SK-N-SH (cell line): ENCODE measurements around the gene CHST11. TPM values are rescaled to one million over a fixed set of nuclear protein-coding genes. Genes with fewer than 3 reads are reported as not detected.

Experiments used
- CTCF ChIA-PET: fragments of 300-600, 350-600 bp; formaldehyde crosslinking; extraction: SDS; loops from one replicate; lab custom pipeline; 2021; lab: Yijun Ruan, JAX
- POLR2A ChIA-PET: fragments of 350-600 bp; sonication (Branson Sonifier 250); formaldehyde crosslinking; extraction: SDS; loops from one replicate; lab custom pipeline; 2020; ENCODE audit warnings: antibody characterized with exemption, inconsistent platforms; lab: Yijun Ruan, JAX
- DNase-seq: peaks from one replicate; pipeline ENCODE4 v3.0.0; 2012
- H2AFZ ChIP-seq: fragments of 200-600 bp; sonication (generic); 2 replicates; pipeline ENCODE4 v1.8.1; 2016; ENCODE audit warnings: antibody characterized with exemption, mild to moderate bottlenecking, low read depth
- H3F3A ChIP-seq: fragments of 200-600 bp; sonication (generic); replicated peaks from 2 replicates; pipeline ENCODE3; 2016; ENCODE audit warnings: antibody characterized with exemption, mild to moderate bottlenecking; ENCODE audit not compliant: insufficient read depth
- H3K27ac ChIP-seq, 2 experiments: fragments of 200-500 bp in 1 of 2; fragments of 200-600 bp in 1 of 2; sonication (Bioruptor generic) in 1 of 2; sonication (generic), shearing (Covaris generic) in 1 of 2; 2 replicates each; pipeline versions ENCODE4 v1.5.1 to v1.6.1; 2014 to 2016; ENCODE audit warnings: low read depth in 2 of 2, inconsistent platforms in 1 of 2, low read length in 1 of 2, mild to moderate bottlenecking in 1 of 2, mixed read lengths in 1 of 2
- H3K27me3 ChIP-seq: fragments of 200-600 bp; sonication (generic), shearing (Covaris generic); 2 replicates; pipeline ENCODE4 v1.6.1; 2016; ENCODE audit warnings: mixed run types; ENCODE audit not compliant: insufficient read depth
- H3K36me3 ChIP-seq, 2 experiments: fragments of 200-500 bp in 1 of 2; fragments of 200-600 bp in 1 of 2; sonication (Bioruptor generic) in 1 of 2; sonication (generic) in 1 of 2; replicated peaks in 1 of 2; 2 replicates each; pipeline versions ENCODE3 to v1.5.1; 2014 to 2016; ENCODE audit warnings: low read length in 1 of 2, mild to moderate bottlenecking in 1 of 2; ENCODE audit not compliant: insufficient read depth in 2 of 2, control insufficient read depth in 1 of 2
- H3K4me1 ChIP-seq, 2 experiments: fragments of 200-500 bp in 1 of 2; fragments of 200-600 bp in 1 of 2; sonication (Bioruptor generic) in 1 of 2; sonication (generic), shearing (Covaris generic) in 1 of 2; 2 replicates each; pipeline versions ENCODE4 v1.5.1 to v1.6.1; 2014 to 2016; ENCODE audit warnings: low read depth in 1 of 2, low read length in 1 of 2, mixed run types in 1 of 2; ENCODE audit not compliant: insufficient read depth in 2 of 2, control insufficient read depth in 1 of 2
- H3K4me2 ChIP-seq: fragments of 200-600 bp; sonication (generic), shearing (Covaris generic); 2 replicates; pipeline ENCODE4 v1.6.1; 2017; ENCODE audit warnings: mixed run types
- H3K4me3 ChIP-seq, 2 experiments: fragments of 200-500 bp in 1 of 2; fragments of 200-600 bp in 1 of 2; sonication (Bioruptor generic) in 1 of 2; sonication (generic), shearing (Covaris generic) in 1 of 2; 2 replicates each; pipeline versions ENCODE4 v1.5.1 to v1.8.1; 2014 to 2016; ENCODE audit warnings: low read depth in 2 of 2, inconsistent platforms in 1 of 2, low read length in 1 of 2, mild to moderate bottlenecking in 1 of 2, mixed read lengths in 1 of 2, moderate library complexity in 1 of 2
- H3K79me2 ChIP-seq: fragments of 200-600 bp; sonication (generic); 2 replicates; pipeline ENCODE4 v1.8.1; 2017; ENCODE audit warnings: mild to moderate bottlenecking; ENCODE audit not compliant: insufficient read depth
- H3K9ac ChIP-seq: fragments of 200-600 bp; sonication (generic); 2 replicates; pipeline ENCODE4 v1.6.1; 2017; ENCODE audit warnings: mixed run types
- H3K9me2 ChIP-seq: fragments of 200-600 bp; sonication (generic); 2 replicates; pipeline ENCODE4 v1.6.1; 2017; ENCODE audit warnings: mixed run types
- H3K9me3 ChIP-seq: fragments of 200-600 bp; sonication (generic); 2 replicates; pipeline ENCODE4 v1.6.1; 2017; ENCODE audit warnings: mixed run types, mild to moderate bottlenecking, moderate library complexity
- H4K20me1 ChIP-seq: fragments of 200-600 bp; sonication (generic); 2 replicates; pipeline ENCODE4 v1.6.1; 2017; ENCODE audit warnings: mild to moderate bottlenecking, mixed run types; ENCODE audit not compliant: insufficient read depth
- CTCF ChIP-seq: fragments of 200-600 bp; sonication (generic); IDR thresholded peaks from 2 replicates; pipeline ENCODE4 v1.6.1; 2017; ENCODE audit warnings: antibody characterized with exemption, mild to moderate bottlenecking, moderate library complexity
- ELF1 ChIP-seq: IDR thresholded peaks from 2 replicates; pipeline ENCODE4 v1.4.0; 2012
- EP300 ChIP-seq, 2 experiments: IDR thresholded peaks; 2 replicates each; pipeline versions ENCODE4 v1.4.0 to v1.6.1; 2012; ENCODE audit warnings: borderline replicate concordance in 1 of 2, low read depth in 1 of 2, low read length in 1 of 2
- EZH2phosphoT487 ChIP-seq: fragments of 200-600 bp; sonication (generic); IDR thresholded peaks from 2 replicates; pipeline ENCODE4 v1.6.1; 2017; ENCODE audit warnings: low read depth, mixed run types, mild to moderate bottlenecking, antibody characterized with exemption, moderate library complexity, borderline replicate concordance
- IRF3 ChIP-seq: fragments of 150-350 bp; IDR thresholded peaks from 2 replicates; pipeline ENCODE4 v1.6.1; 2016; ENCODE audit warnings: mild to moderate bottlenecking, low read depth, low read length
- MXI1 ChIP-seq: IDR thresholded peaks from 2 replicates; pipeline ENCODE4 v1.6.1; 2012; ENCODE audit warnings: mild to moderate bottlenecking, low read depth, low read length, improper control_type of control experiment
- NRF1 ChIP-seq: IDR thresholded peaks from 2 replicates; pipeline ENCODE4 v1.6.1; 2012; ENCODE audit warnings: low read depth, mild to moderate bottlenecking, low read length
- RAD21 ChIP-seq: IDR thresholded peaks from 2 replicates; pipeline ENCODE4 v1.6.1; 2012; ENCODE audit warnings: mild to moderate bottlenecking, low read length
- SMC3 ChIP-seq: IDR thresholded peaks from 2 replicates; pipeline ENCODE4 v1.6.1; 2012; ENCODE audit warnings: low read depth, low read length, improper control_type of control experiment
- TAF1 ChIP-seq: IDR thresholded peaks from 2 replicates; pipeline ENCODE4 v1.6.1; 2012; ENCODE audit warnings: low read depth, mild to moderate bottlenecking, low read length, moderate library complexity, borderline replicate concordance
- USF1 ChIP-seq: IDR thresholded peaks from 2 replicates; pipeline ENCODE4 v1.4.0; 2012; ENCODE audit warnings: low read depth, borderline replicate concordance
- YY1 ChIP-seq: IDR thresholded peaks from 2 replicates; pipeline ENCODE4 v1.4.0; 2012; ENCODE audit warnings: low read depth, mild to moderate bottlenecking
- WGBS: methylation state at CpG from one replicate; pipeline ENCODE4 v1.1.6; 2017; ENCODE audit warnings: low lambda C conversion rate; 5-methylcytosine and 5-hydroxymethylcytosine counted together
- polyA plus RNA-seq, 3 experiments: library from polyadenylated mRNA; depleted of rRNA; stranded (reverse); fragments of >200 nt; gene quantifications; 2 replicates each; pipeline ENCODE4 v1.2.3, GENCODE V29; 2012

CHST11 gene
- polyA plus RNA-seq, 1 of the 3 experiments (the other 2 are of a cell fraction) = 18.6 TPM

GRCh38 chr12:104676636-104677035 is 219.9 kb downstream of the CHST11 start:
- H3K4me3 ChIP-seq = no peak overlapping the region
- no peaks in the 10 kb centered on the region for H4K20me1 ChIP-seq
- no peak overlapping the region for H3K9ac ChIP-seq
- H3K27me3 ChIP-seq = no peaks in the 10 kb centered on the region
- WGBS = 93% methylated on average over 8 of the region's 8 CpGs
- no peaks in the 10 kb centered on the region for H3K36me3 ChIP-seq
- ChIA-PET CTCF (interaction anchor here (0.7 kb wide), 1 partner anchor 294 kb away, joined by 3 read pairs; no protein-coding TSS in a partner anchor), POLR2A (no interaction called here)
- no peaks in the 10 kb centered on the region for H3K9me2 ChIP-seq
- no peaks in the 10 kb centered on the region for H3K9me3 ChIP-seq
- no peak for DNase-seq
- H2AFZ ChIP-seq = no peak overlapping the region
- TF ChIP-seq EP300 (IDR thresholded peaks at IDR 0.05; ENCODE audit: borderline replicate concordance in 1 of 2, low read depth in 1 of 2, low read length in 1 of 2) (no peak), EZH2phosphoT487 (no peak), YY1 (no peak), ELF1 (no peak)
- no peaks in the 10 kb centered on the region for H3K79me2 ChIP-seq
- H3F3A ChIP-seq = peaks cover 8% of the 10 kb centered on the region
- peaks cover 16 to 24% of the 10 kb centered on the region in 2 experiments for H3K4me1 ChIP-seq
- H3K4me2 ChIP-seq = no peak overlapping the region
- no peak overlapping the region for H3K27ac ChIP-seq

GRCh38 chr12:104677441-104678089 is 220.8 kb downstream of the CHST11 start:
- no peaks in the 10 kb centered on the region for H3K36me3 ChIP-seq
- no peaks in the 10 kb centered on the region for H3K27me3 ChIP-seq
- peaks cover 1% of the 10 kb centered on the region for H3F3A ChIP-seq
- ChIA-PET CTCF (interaction anchor here (0.7 kb wide), 1 partner anchor 295 kb away, joined by 3 read pairs; no protein-coding TSS in a partner anchor), POLR2A (no interaction called here)
- no peaks in the 10 kb centered on the region for H3K9me2 ChIP-seq
- DNase-seq = no peak
- H3K9me3 ChIP-seq = no peaks in the 10 kb centered on the region
- H3K4me3 ChIP-seq = no peak overlapping the region
- H3K79me2 ChIP-seq = no peaks in the 10 kb centered on the region
- TF ChIP-seq NRF1 = no peak
- TF ChIP-seq EZH2phosphoT487 = no peak
- TF ChIP-seq MXI1 = no peak
- H3K4me2 ChIP-seq = no peak overlapping the region
- peaks cover 7 to 15% of the 10 kb centered on the region in 2 experiments for H3K4me1 ChIP-seq
- H2AFZ ChIP-seq = no peak overlapping the region
- 100% methylated on average over 5 of the region's 5 CpGs for WGBS
- H4K20me1 ChIP-seq = no peaks in the 10 kb centered on the region
- no peak overlapping the region for H3K9ac ChIP-seq
- H3K27ac ChIP-seq = no peak overlapping the region

- Histone ChIP-seq H3K4me2 (no peak overlapping the region), H3K9me3 (no peaks in the 10 kb centered on the region), H3K4me1 (peaks cover 0 to 4% of the 10 kb centered on the region in 2 experiments; a peak in 1 of 4 replicates), H3K36me3 (no peaks in the 10 kb centered on the region), H3K9me2 (no peaks in the 10 kb centered on the region), H3K4me3 (no peak overlapping the region), H2AFZ (no peak overlapping the region), H3K9ac (no peak overlapping the region), H3F3A (no peaks in the 10 kb centered on the region), H3K27ac (no peak overlapping the region), H3K79me2 (no peaks in the 10 kb centered on the region), H4K20me1 (no peaks in the 10 kb centered on the region), H3K27me3 (no peaks in the 10 kb centered on the region)
- POLR2A ChIA-PET = no interaction called here
- CTCF ChIA-PET = interaction anchor here (0.7 to 1.8 kb wide), 4 partner anchors 15 to 298 kb away, joined by 3 to 8 read pairs (median 6); no protein-coding TSS in a partner anchor
- TF ChIP-seq RAD21 = peak; percentile 75
- TF ChIP-seq TAF1 = no peak
- TF ChIP-seq IRF3 = no peak
- peak; percentile 48 for TF ChIP-seq CTCF
- no peak for TF ChIP-seq USF1
- peak; percentile 74 for TF ChIP-seq SMC3
- 88% methylated on average over 3 of the region's 3 CpGs for WGBS
- DNase-seq = peak; percentile 27
These were observed 223.3 kb downstream of the CHST11 start for GRCh38 chr12:104680070-104680469.
